ENCODE results near the gene PLCD4. TPM values are rescaled to one million over a fixed set of nuclear protein-coding genes. Genes with fewer than 3 reads are reported as not detected.

PLCD4 gene
- total RNA-seq, 1 donor from 2014 or later, result 0.26 TPM

DNA sequence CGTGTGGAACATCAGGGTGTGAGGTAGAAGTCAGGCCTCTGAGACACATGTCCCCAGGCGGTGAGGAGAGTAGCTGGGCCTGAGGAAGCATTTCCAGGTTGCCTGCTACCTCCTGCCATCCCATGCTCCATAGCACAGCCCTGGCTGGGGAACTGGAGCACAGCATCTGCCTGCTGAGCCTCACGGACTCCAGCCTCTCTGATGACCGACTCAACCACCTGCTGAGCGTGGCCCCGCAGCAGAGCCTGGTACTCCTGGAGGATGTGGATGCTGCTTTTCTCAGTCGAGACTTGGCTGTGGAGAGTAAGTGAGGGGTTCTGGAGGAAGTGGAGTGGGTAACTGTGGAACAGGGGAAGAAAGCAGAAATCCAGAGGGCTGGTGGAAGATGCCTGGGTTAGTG lies 54.7 kb downstream of the PLCD4 start:
- no peak overlapping the region for H3K4me3 Mint-ChIP-seq
- no peaks in the 10 kb centered on the region for H3K9me3 Mint-ChIP-seq
- intact Hi-C loops (cut with micrococcal nuclease), result no loop called here
- H3K36me3 Mint-ChIP-seq (ENCODE audit: low read depth), result peaks cover 60% of the 10 kb centered on the region
- peaks cover 25% of the 10 kb centered on the region for H3K4me1 Mint-ChIP-seq
- DNase-seq, result no peak
- no peak overlapping the region for H3K27ac Mint-ChIP-seq
- H3K27me3 Mint-ChIP-seq, result no peaks in the 10 kb centered on the region

DNA sequence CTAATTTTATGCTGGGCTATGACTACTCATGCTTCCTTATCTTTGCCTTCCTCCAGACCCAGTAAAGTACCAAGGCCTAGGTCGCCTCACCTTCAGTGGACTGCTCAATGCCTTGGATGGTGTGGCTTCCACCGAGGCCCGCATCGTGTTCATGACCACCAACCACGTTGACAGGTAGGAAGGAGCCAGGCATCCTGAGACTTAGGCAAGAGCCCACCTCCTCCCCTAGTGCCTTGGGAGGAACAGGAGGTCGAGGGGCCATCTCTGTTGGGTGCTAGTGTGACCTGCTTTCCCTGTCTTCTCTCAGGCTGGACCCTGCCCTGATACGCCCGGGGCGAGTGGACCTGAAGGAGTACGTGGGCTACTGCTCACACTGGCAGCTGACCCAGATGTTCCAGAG lies 55.1 kb downstream of the PLCD4 start:
- H3K27ac Mint-ChIP-seq, result no peak overlapping the region
- H3K4me1 Mint-ChIP-seq, result peaks cover 21% of the 10 kb centered on the region
- DNase-seq, result no peak
- peaks cover 59% of the 10 kb centered on the region for H3K36me3 Mint-ChIP-seq (ENCODE audit: low read depth)
- no peaks in the 10 kb centered on the region for H3K27me3 Mint-ChIP-seq
- no peaks in the 10 kb centered on the region for H3K9me3 Mint-ChIP-seq
- intact Hi-C loops (cut with micrococcal nuclease), result no loop called here
- no peak overlapping the region for H3K4me3 Mint-ChIP-seq

DNA sequence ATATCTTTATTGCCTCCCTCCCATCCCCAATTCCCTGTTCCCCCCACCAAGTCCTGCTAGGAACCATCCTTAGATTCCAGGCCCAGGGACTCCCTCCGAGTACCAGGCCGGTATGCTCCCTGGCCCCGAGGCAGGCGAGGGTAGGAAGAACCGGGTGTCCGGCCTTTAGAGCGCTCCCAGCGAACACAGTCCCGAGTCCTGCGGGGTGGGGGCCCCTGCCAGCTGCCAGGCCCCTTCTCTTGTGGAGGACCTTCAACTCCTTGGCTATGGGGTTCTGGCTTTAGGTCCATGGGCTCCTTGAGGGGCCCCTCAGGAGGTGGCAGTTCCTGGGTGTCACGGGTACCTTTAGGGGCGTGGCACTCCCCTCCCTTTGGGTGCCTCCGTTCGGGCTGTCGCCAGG lies 56.2 kb downstream of the PLCD4 start:
- H3K9me3 Mint-ChIP-seq, result no peaks in the 10 kb centered on the region
- no peak overlapping the region for H3K27ac Mint-ChIP-seq
- peaks cover 55% of the 10 kb centered on the region for H3K36me3 Mint-ChIP-seq (ENCODE audit: low read depth)
- no peak for DNase-seq
- intact Hi-C loops (cut with micrococcal nuclease), result no loop called here
- no peaks in the 10 kb centered on the region for H3K27me3 Mint-ChIP-seq
- H3K4me1 Mint-ChIP-seq, result peaks cover 13% of the 10 kb centered on the region
- no peak overlapping the region for H3K4me3 Mint-ChIP-seq

DNA sequence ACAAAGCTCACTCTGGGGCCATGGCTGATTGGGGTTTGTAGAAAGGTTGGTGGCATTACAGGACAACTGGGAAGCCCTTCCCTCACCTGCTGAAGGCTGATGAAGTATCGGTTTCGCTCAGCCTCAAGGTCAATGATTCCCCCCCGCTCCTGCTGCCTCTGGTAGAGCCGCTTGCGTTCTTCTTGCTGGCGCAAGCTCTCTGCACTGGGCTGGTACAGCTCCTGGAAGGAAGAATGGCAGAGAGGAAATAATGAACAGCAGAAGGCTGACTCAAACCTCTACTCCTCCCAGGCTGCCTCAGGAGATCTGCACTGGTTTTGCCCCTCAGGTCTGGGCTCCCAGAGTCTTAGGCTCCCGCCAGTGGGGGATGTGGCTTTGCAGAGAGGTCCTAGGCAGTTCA lies 57.0 kb downstream of the PLCD4 start:
- peaks cover 13% of the 10 kb centered on the region for H3K4me1 Mint-ChIP-seq
- intact Hi-C loops (cut with micrococcal nuclease), result no loop called here
- no peak overlapping the region for H3K4me3 Mint-ChIP-seq
- H3K27ac Mint-ChIP-seq, result no peak overlapping the region
- H3K36me3 Mint-ChIP-seq (ENCODE audit: low read depth), result peaks cover 50% of the 10 kb centered on the region
- H3K9me3 Mint-ChIP-seq, result no peaks in the 10 kb centered on the region
- H3K27me3 Mint-ChIP-seq, result no peaks in the 10 kb centered on the region
- DNase-seq, result no peak

DNA sequence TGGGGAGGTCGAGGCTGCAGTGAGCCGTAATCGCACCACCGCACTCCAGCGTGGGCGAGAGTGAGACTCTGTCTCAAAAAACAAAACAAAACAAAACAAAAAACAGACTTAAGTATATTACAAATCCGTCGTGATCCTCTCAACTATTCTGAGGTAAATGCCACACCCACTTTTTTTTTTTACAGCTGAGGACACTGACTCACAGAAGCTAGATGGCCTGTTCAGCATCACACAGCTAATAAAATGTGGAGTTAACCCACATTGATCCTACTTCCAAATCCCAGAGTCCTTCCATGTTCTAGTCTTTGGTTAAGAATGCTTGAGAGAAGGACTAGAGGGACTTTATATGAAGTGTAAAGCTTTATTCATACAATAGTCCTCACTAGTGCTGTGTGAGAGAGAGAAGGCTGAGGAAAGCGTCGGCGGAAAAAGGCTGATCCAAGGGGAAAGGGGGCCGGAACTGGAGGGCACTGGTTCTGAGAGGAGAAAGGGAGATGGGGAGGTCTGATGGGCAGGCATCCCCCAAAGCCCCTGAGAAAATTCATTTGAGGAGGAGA lies 63.5 kb downstream of the PLCD4 start:
- intact Hi-C loops (cut with micrococcal nuclease), result loop anchor here (1.0 to 5.0 kb wide), 5 partner anchors 12 to 274 kb away; partner anchors contain the start of genes BCS1L, CNOT9, CTDSP1 and USP37
- Mint-ChIP-seq H3K4me3 (peak overlapping the region; percentile 97), H3K4me1 (peaks cover 20% of the 10 kb centered on the region), H3K27me3 (no peaks in the 10 kb centered on the region), H3K27ac (peak overlapping the region; percentile 94), H3K9me3 (no peaks in the 10 kb centered on the region), H3K36me3 (ENCODE audit: low read depth) (peaks cover 11% of the 10 kb centered on the region)
- DNase-seq, result no peak

DNA sequence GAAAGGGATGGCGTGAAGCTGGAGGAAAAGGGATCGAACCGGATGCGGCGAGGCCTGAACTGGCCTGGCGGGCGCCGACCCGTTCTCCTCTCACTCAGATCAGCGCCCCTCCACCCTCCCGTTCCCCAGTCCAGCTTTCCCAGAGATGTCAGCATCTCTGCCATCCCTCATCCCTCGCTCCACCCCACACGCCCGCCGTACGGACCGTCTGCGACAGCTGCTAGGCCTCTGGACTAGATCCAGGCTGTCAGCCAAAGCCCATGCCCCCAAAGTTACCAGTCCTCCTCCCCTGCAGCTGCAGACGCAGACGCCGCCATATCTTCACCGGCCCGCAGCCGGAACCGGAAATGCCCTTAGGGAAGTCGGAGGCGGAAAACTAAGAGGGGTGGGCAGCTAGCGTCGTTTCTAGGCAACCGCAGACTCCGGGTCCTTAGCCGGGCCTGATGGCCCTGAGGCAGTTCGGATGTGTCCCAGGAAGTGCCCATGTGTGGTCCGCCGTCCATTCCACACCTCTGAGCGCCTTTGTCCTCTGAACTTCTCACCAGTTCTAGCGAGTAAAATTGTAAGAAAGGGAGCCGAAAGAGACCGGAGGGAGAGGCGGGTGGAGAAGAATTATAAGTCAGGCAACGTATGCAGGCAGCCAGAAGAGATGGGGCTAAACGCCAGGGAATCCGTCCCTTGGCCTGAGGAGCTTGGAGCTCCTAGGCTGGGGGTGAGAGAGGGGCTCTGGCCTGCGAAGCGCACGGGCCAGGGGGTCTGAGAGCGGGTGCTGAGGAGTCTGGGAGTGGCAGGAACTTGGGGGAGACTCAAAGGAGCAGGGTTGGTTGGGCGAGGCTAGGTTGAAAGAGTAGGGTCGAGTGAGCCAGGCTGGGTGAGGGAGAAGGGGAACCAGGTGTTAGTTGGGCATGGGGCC lies 64.2 kb downstream of the PLCD4 start, which contains the start of the genes RNF25 and STK36:
TSS of gene RNF25 (minus strand) at position 349 of the 913 bp plus-strand sequence. CDS start at position 317, 32 bp downstream.
TSS of gene STK36 (plus strand) at position 433 of the 913 bp plus-strand sequence. CDS start 744 bp downstream, outside the sequence.
- Mint-ChIP-seq H3K4me1 (peaks cover 22% of the 10 kb centered on the region), H3K36me3 (ENCODE audit: low read depth) (peaks cover 12% of the 10 kb centered on the region), H3K4me3 (peak within 1 kb of the TSS; percentile 97), H3K9me3 (no peaks in the 10 kb centered on the region), H3K27ac (peak within 1 kb of the TSS; percentile 94), H3K27me3 (no peaks in the 10 kb centered on the region)
- DNase-seq, result peak; percentile 95
- intact Hi-C loops (cut with micrococcal nuclease), result loop anchor here (1.0 to 5.0 kb wide), 6 partner anchors 13 to 275 kb away; partner anchors contain the start of genes BCS1L, CNOT9, CTDSP1 and TTLL4

DNA sequence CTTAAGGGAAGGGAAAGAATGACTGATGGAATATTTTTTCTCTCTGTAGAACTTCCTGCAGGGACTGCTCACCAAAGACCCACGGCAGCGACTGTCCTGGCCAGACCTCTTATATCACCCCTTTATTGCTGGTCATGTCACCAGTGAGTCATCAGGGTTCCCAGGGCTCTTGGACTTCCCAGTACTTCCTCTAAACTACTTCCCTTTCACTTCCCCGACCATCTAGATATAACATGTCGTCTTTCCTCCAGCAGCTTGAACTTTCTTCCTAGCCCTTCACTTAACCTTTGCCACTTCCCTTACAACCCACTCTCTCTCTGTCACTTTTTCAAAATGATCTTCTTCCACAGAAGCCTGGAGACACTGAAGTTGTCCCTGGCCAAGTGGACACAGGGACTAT lies 71.4 kb downstream of the PLCD4 start:
- Mint-ChIP-seq H3K4me3 (no peak overlapping the region), H3K36me3 (ENCODE audit: low read depth) (peaks cover 5% of the 10 kb centered on the region), H3K27me3 (no peaks in the 10 kb centered on the region), H3K9me3 (no peaks in the 10 kb centered on the region), H3K27ac (no peak overlapping the region), H3K4me1 (peaks cover 2% of the 10 kb centered on the region)
- DNase-seq, result no peak
- intact Hi-C loops (cut with micrococcal nuclease), result no loop called here

DNA sequence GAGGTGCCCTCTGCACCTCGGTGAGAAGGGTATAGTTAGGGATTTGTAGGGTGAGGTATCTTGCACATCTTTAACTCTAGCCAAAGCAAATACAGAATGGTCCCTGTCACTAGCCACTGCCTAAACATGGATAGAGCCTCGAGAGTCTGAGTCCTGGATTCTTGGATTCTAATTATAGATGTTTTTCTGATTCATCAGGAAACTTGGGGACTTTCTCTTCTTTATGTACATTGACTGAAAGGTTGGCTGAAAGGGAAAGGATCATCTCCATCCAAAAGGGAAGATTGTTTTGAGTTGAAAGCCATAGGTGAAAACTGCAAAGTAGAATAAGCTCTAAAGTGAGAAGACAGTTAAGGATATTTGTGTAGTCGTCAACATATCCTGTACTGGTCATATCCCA lies 72.4 kb downstream of the PLCD4 start:
- Mint-ChIP-seq H3K36me3 (ENCODE audit: low read depth) (peaks cover 5% of the 10 kb centered on the region), H3K27me3 (no peaks in the 10 kb centered on the region)

More for the DNA sequence above, 72.4 kb downstream of the PLCD4 start:
- H3K9me3 Mint-ChIP-seq, result no peaks in the 10 kb centered on the region
- intact Hi-C loops (cut with micrococcal nuclease), result no loop called here
- no peak overlapping the region for H3K4me3 Mint-ChIP-seq
- no peak overlapping the region for H3K27ac Mint-ChIP-seq
- peaks cover 2% of the 10 kb centered on the region for H3K4me1 Mint-ChIP-seq
- DNase-seq, result no peak

Other genes starting within 250 kb of the PLCD4 start
- 0.12 and 0.19 TPM in 2 replicates for gene SLC11A1, start 225.6 kb upstream of the PLCD4 start, total RNA-seq
- 103 and 106 TPM in 2 replicates for gene CTDSP1, start 208.0 kb upstream of the PLCD4 start, total RNA-seq
- not detected in 2 replicates for gene VIL1, start 188.8 kb upstream of the PLCD4 start, total RNA-seq
- gene USP37, start 39.5 kb upstream of the PLCD4 start, total RNA-seq, result 45.0 and 45.5 TPM in 2 replicates
- gene CNOT9, start 39.1 kb upstream of the PLCD4 start, total RNA-seq, result 131 and 134 TPM in 2 replicates
- gene ZNF142, start 51.7 kb downstream of the PLCD4 start, total RNA-seq, result 59.6 and 60.9 TPM in 2 replicates
- 92.9 and 94.4 TPM in 2 replicates for gene BCS1L, start 51.8 kb downstream of the PLCD4 start, total RNA-seq
- gene RNF25, start 64.1 kb downstream of the PLCD4 start, total RNA-seq, result 23.6 and 28.8 TPM in 2 replicates
- 20.2 and 21.3 TPM in 2 replicates for gene STK36, start 64.2 kb downstream of the PLCD4 start, total RNA-seq
- gene TTLL4, start 102.9 kb downstream of the PLCD4 start, total RNA-seq, result 66.1 and 71.2 TPM in 2 replicates
- 0.09 TPM in 1 of 2 replicates, not detected in the other for gene CYP27A1, start 174.2 kb downstream of the PLCD4 start, total RNA-seq
- gene PRKAG3, start 223.9 kb downstream of the PLCD4 start, total RNA-seq, result not detected in 2 replicates